Peyer's patch (tissue), 4 donors: ENCODE measurements around the gene TREML4.

ENCODE experiments used
- POLR2A ChIP-seq, 2 donors: fragments of 450-650 bp; IDR thresholded peaks; one replicate each; pipeline ENCODE4 v1.5.1; 2017; ENCODE audit warnings: antibody characterized with exemption in 2 of 2, mild to moderate bottlenecking in 2 of 2, moderate library complexity in 2 of 2
- TF ChIP-seq, protein P1 (sequence below), 6 experiments: fragments of 450-650 bp in 4 of 6; fragments of 200-600 bp in 2 of 6; sonication (generic) in 1 of 6; IDR thresholded peaks; one replicate each; pipeline ENCODE4 v1.5.1; 2017 to 2019; ENCODE audit warnings: antibody characterized with exemption in 6 of 6, mild to moderate bottlenecking in 3 of 6, moderate library complexity in 1 of 6

DNA sequence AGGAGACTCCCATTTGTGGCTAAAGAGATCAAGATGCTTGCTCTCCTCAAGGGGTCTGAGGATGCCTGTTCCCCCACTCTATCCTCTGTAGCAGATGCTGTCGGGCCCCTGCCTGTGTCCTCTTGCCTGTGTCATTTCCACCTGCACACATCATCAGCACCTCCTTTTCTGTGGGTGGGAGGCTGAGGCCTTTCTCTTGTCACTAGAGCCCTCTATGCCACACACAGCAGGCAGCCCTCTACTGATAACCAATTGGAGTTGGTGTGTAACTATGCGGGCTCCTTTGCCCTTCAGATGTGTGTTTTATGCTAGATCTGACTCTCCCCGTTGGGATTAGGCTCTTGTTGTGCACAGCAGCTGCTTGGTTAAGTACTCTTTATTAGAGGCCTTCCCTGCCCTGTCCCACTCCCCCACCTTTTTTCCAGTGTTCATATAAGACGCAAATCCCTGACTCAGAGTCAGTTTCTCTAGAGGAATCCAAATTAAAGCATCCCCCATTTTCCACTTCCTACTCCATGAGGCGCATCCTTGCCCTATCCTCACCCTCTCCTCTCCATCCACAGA lies 34.9 kb upstream of the TREML4 start:
- TF ChIP-seq, protein P1, sequence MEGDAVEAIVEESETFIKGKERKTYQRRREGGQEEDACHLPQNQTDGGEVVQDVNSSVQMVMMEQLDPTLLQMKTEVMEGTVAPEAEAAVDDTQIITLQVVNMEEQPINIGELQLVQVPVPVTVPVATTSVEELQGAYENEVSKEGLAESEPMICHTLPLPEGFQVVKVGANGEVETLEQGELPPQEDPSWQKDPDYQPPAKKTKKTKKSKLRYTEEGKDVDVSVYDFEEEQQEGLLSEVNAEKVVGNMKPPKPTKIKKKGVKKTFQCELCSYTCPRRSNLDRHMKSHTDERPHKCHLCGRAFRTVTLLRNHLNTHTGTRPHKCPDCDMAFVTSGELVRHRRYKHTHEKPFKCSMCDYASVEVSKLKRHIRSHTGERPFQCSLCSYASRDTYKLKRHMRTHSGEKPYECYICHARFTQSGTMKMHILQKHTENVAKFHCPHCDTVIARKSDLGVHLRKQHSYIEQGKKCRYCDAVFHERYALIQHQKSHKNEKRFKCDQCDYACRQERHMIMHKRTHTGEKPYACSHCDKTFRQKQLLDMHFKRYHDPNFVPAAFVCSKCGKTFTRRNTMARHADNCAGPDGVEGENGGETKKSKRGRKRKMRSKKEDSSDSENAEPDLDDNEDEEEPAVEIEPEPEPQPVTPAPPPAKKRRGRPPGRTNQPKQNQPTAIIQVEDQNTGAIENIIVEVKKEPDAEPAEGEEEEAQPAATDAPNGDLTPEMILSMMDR (IDR thresholded peaks at IDR 0.05), result no peak
- TF ChIP-seq POLR2A (IDR thresholded peaks at IDR 0.05), result no peak
